ENCODE data around the gene GID8. TPM values are rescaled to one million over a fixed set of nuclear protein-coding genes. Genes with fewer than 3 reads are reported as not detected.

GID8 gene
- total and polyA plus RNA-seq, 2 of the 13 experiments (the other 11 are each of a cell fraction or from before 2014, with no cell fraction given), result 39.6 to 59.8 TPM

DNA sequence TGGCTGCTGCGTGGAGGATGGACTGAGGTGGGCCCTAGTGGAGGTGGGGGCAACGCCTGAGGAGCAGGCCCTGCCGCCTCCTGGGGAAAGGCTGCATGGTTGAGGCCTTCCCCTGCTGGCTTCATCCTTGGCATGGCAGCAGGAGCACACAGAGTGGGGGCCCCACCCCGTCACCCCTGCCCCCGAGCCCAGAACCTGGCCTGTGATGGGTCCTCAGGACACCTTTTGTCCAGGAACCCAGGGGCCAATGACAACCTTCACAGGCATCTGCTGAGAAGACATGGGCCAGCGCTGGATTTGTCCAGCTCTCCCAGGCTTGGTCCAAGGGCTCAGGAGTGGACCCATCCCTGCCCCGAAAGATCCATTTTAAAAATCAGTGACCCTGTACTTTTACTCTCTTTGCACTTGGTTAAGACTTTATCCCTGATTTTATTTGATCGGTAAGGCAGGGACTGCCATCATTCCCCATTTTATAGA is 14.0 kb downstream of the GID8 start:
- Histone ChIP-seq H3K27ac (ENCODE audit: extremely low read length, insufficient read depth, low read length) (peak overlapping the region; percentile 93), H3K4me3 (replicated peaks in 1 of 3; ENCODE audit: insufficient read depth in 1 of 3, low read depth in 2 of 3, low read length in 3 of 3) (peak overlapping the region; percentile 74 to 95 (median 78)), H2AFZ (ENCODE audit: low read length) (no peak overlapping the region), H3K4me2 (ENCODE audit: low read depth, low read length) (peak overlapping the region; percentile 100), H3K9ac (ENCODE audit: insufficient read depth, low read depth, low read length) (peak overlapping the region; percentile 95), H3K9me3 (ENCODE audit: low read length) (no peaks in the 10 kb centered on the region), H4K20me1 (ENCODE audit: insufficient read depth, low read length) (peaks cover 14% of the 10 kb centered on the region), H3K27me3 (ENCODE audit: control insufficient read depth in 1 of 2, insufficient read depth in 2 of 2, low read length in 2 of 2) (no peaks in the 10 kb centered on the region; a peak in 1 of 5 replicates), H3K4me1 (ENCODE audit: insufficient read depth, low read length) (peaks cover 64% of the 10 kb centered on the region), H3K36me3 (replicated peaks in 1 of 2; ENCODE audit: control insufficient read depth in 1 of 2, insufficient read depth in 2 of 2, low read length in 2 of 2) (peaks cover 17 to 43% of the 10 kb centered on the region in 2 experiments), H3K79me2 (ENCODE audit: insufficient read depth, low read length) (peaks cover 52% of the 10 kb centered on the region)
- BruUV-seq (replicated peaks), result TSS peak; percentile 47
- CTCF ChIA-PET (ENCODE audit: low intra/inter-chr PET ratio, low total read pairs), result no interaction called here
- DNase-seq (ENCODE audit: low spot score) (no peak), FAIRE-seq (no peak), ATAC-seq (no peak)
- POLR2A ChIA-PET, result interaction anchor here (1.7 to 8.8 kb wide), 4 partner anchors 15 to 51 kb away, joined by 7 to 205 read pairs (median 56); partner anchors contain the start of genes DIDO1 and GID8
- 30% methylated on average over 4 of the region's 8 CpGs for WGBS (ENCODE audit: low lambda C conversion rate)
- intact Hi-C loops (cut with micrococcal nuclease; ENCODE audit: unreplicated experiment) (loop anchor here (5.0 kb wide), 1 partner anchor 50 kb away; no protein-coding TSS in a partner anchor), in situ Hi-C loops (cut with HindIII; ENCODE audit: extremely low pct_ligation_motif_present, low pct_unique_long_range_greater_than_20kb) (no loop called here)
- TF ChIP-seq ZMYM4 (CRISPR knock-in tag; IDR thresholded peaks at IDR 0.05), result no peak
- no peak for TF ChIP-seq AGO1 (IDR thresholded peaks at IDR 0.05; ENCODE audit: low read depth, low read length, poor library complexity, severe bottlenecking)
- no peak for TF ChIP-seq FIP1L1 (IDR thresholded peaks at IDR 0.05; ENCODE audit: borderline replicate concordance, insufficient read depth, low read depth, low read length)
- 0 out of 2 replicates have a peak, but pooled peaks have one; percentile 63 for TF ChIP-seq EEA1 (CRISPR knock-in tag; IDR thresholded peaks at IDR 0.05; ENCODE audit: borderline replicate concordance)
- TF ChIP-seq ZNF704 (CRISPR knock-in tag; IDR thresholded peaks at IDR 0.05; ENCODE audit: borderline replicate concordance), result peak; percentile 89; the same call in 1 of the 2 replicates
- 0 out of 2 replicates have a peak, but pooled peaks have one; percentile 64 for TF ChIP-seq SNAPC4 (CRISPR knock-in tag; IDR thresholded peaks at IDR 0.05)
- no peak for TF ChIP-seq ZNF24 (IDR thresholded peaks at IDR 0.05)
- TF ChIP-seq ZNF619 (CRISPR knock-in tag; IDR thresholded peaks at IDR 0.05), result no peak; the same call in 1 of the 2 replicates
- no peak for TF ChIP-seq ZNF564 (CRISPR knock-in tag; IDR thresholded peaks at IDR 0.05)
- no peak for TF ChIP-seq TFDP1 (CRISPR knock-in tag; IDR thresholded peaks at IDR 0.05; ENCODE audit: borderline replicate concordance)
- no peak for TF ChIP-seq ZNF766 (CRISPR knock-in tag; IDR thresholded peaks at IDR 0.05; ENCODE audit: borderline replicate concordance)
- TF ChIP-seq ATF7 (IDR thresholded peaks at IDR 0.05), result no peak
- TF ChIP-seq ATF7 (CRISPR knock-in tag; IDR thresholded peaks at IDR 0.05), result no peak
- TF ChIP-seq HDAC2 (CRISPR knock-in tag; IDR thresholded peaks at IDR 0.05), result no peak
- TF ChIP-seq, protein P1, sequence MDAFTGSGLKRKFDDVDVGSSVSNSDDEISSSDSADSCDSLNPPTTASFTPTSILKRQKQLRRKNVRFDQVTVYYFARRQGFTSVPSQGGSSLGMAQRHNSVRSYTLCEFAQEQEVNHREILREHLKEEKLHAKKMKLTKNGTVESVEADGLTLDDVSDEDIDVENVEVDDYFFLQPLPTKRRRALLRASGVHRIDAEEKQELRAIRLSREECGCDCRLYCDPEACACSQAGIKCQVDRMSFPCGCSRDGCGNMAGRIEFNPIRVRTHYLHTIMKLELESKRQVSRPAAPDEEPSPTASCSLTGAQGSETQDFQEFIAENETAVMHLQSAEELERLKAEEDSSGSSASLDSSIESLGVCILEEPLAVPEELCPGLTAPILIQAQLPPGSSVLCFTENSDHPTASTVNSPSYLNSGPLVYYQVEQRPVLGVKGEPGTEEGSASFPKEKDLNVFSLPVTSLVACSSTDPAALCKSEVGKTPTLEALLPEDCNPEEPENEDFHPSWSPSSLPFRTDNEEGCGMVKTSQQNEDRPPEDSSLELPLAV (CRISPR knock-in tag; conservative IDR thresholded peaks at IDR 0.05; ENCODE audit: low read depth), result no peak
- TF ChIP-seq ZNF879 (CRISPR knock-in tag; IDR thresholded peaks at IDR 0.05), result 0 out of 2 replicates have a peak, but pooled peaks have one; percentile 13
